ENCODE results near the gene DYNLT2B. TPM values are rescaled to one million over a fixed set of nuclear protein-coding genes. Genes with fewer than 3 reads are reported as not detected.
A peak's percentile ranks its signal among the peaks of the same experiment; 100 is the strongest.

DYNLT2B gene
- total RNA-seq, 2 donors from 2014 or later, result 4.0 to 7.6 TPM

DNA sequence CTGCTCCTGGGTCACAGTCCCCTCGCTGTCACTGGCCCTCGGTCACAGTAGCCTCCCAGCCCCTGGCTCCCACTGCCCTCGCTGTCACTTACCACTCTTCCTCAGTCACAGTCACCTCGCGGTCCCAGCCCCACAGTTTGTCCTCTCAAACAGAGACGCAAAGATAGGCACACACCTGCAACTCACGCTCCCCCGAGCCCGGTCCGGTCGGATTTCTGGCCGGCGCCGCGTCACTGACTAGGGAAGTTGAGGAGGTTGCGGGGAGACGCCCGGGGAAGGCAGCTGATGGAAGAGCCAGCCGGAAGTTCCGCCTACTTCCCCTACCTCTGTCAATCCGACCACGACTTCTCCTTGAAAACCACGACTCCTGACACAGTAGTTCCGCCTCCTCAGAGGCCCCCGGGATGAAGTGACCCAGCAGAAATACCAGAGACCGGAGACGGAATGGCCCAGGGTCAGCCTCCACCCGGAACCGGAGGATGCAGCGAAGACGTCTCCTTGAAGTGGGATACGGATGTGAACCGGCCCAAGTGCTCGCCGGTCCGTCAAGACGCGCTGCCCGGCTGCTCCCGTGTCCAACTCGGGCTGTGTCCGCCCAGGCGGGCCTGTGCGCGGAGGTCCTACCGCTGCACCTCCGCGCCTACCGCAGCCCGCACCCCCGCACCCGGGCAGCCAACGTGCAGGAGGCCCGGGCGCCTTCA lies 30.4 kb downstream of the DYNLT2B start, which contains the start of gene PCYT1A:
Gene PCYT1A, minus strand, starts transcription at position 287 of the 701 bp plus-strand sequence. CDS start 17,195 bp downstream, outside the sequence.
- intact Hi-C loops (cut with DNase I), result no loop called here
- TF ChIP-seq, protein P1, sequence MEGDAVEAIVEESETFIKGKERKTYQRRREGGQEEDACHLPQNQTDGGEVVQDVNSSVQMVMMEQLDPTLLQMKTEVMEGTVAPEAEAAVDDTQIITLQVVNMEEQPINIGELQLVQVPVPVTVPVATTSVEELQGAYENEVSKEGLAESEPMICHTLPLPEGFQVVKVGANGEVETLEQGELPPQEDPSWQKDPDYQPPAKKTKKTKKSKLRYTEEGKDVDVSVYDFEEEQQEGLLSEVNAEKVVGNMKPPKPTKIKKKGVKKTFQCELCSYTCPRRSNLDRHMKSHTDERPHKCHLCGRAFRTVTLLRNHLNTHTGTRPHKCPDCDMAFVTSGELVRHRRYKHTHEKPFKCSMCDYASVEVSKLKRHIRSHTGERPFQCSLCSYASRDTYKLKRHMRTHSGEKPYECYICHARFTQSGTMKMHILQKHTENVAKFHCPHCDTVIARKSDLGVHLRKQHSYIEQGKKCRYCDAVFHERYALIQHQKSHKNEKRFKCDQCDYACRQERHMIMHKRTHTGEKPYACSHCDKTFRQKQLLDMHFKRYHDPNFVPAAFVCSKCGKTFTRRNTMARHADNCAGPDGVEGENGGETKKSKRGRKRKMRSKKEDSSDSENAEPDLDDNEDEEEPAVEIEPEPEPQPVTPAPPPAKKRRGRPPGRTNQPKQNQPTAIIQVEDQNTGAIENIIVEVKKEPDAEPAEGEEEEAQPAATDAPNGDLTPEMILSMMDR (IDR thresholded peaks at IDR 0.05), result no peak
- H3K4me1 ChIP-seq, result peaks cover 6% of the 10 kb centered on the region
- no peaks in the 10 kb centered on the region for H3K9me3 ChIP-seq
- H3K4me3 ChIP-seq, result peak within 1 kb of the TSS; percentile 92
- H3K9ac ChIP-seq (ENCODE audit: low read depth in 2 of 2, low read length in 2 of 2), result peak within 1 kb of the TSS; percentile 96 to 100
- no peaks in the 10 kb centered on the region for H3K36me3 ChIP-seq
- DNase-seq, result peak; percentile 93
- no peaks in the 10 kb centered on the region for H3K27me3 ChIP-seq
- peak within 1 kb of the TSS; percentile 94 for H3K27ac ChIP-seq

DNA sequence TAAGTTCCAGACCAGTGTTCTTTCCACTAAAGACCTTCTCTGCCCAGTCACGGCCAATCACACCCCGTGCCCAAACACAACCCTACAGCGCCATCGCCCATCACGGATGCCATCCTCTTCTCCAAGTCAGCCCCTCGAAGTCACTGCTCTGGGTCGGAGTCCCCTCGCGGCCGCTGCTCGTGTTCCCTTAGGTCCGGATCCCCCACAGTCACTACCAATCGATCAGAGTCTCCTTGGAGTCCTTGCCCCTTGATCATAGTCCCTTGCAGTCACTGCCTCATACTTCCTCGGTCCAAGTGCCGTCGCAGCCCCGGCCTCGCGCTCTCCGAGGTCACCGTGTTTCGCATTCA lies 31.0 kb downstream of the DYNLT2B start:
- H3K4me1 ChIP-seq, result peaks cover 6% of the 10 kb centered on the region
- no peaks in the 10 kb centered on the region for H3K9me3 ChIP-seq
- peak overlapping the region; percentile 88 to 100 for H3K9ac ChIP-seq (ENCODE audit: low read depth in 2 of 2, low read length in 2 of 2)
- peak overlapping the region; percentile 94 for H3K27ac ChIP-seq
- intact Hi-C loops (cut with DNase I), result no loop called here
- TF ChIP-seq, protein P1 (IDR thresholded peaks at IDR 0.05), result no peak
- H3K36me3 ChIP-seq, result no peaks in the 10 kb centered on the region
- H3K4me3 ChIP-seq, result peak overlapping the region; percentile 92
- peak; percentile 53 for DNase-seq
- no peaks in the 10 kb centered on the region for H3K27me3 ChIP-seq

DNA sequence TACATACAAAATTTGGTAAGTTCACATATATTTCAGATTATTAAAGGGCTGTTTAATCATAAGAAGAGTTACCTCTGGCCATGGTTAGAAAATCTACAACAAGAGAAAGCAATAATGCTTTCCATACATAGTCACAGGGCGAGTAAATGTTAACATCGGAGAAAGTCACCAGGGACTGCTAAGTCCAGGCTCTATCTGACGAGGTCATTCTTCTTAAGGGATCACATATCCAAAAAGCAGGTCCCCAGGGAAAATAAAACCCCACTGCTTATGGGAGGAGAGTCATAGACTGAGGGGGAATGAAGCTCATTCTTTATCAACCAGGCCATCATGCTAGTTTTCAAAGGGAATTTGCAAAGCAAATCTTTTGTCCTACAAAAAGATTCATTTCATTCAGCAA lies 33.6 kb downstream of the DYNLT2B start:
- H3K27ac ChIP-seq, result no peak overlapping the region

DNA sequence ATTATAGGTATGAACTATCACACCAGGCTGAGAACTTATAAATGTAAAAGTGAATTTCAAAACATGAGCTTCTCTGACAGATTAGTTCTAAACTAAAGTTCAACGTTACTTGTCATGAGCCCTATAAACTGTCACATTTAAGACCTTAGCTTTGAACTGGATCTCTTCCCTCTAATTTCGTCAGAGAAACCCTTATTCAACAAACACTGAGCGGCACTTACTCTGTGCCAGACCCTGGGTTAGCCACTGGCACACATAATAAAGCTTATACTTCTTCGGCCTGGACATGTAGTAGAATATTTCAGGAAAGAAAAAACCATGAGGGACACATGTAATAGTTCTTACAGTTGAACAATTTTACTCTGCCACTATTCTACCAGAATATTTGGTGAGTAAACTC lies 36.1 kb downstream of the DYNLT2B start:
- Histone ChIP-seq H3K27me3 (no peaks in the 10 kb centered on the region), H3K36me3 (no peaks in the 10 kb centered on the region), H3K4me1 (peaks cover 15% of the 10 kb centered on the region), H3K4me3 (no peak overlapping the region), H3K9me3 (no peaks in the 10 kb centered on the region), H3K9ac (ENCODE audit: low read depth in 2 of 2, low read length in 2 of 2) (no peak overlapping the region), H3K27ac (no peak overlapping the region)
- TF ChIP-seq, protein P1 (IDR thresholded peaks at IDR 0.05), result no peak
- intact Hi-C loops (cut with DNase I), result no loop called here
- DNase-seq, result no peak

More for the DNA sequence above, 33.6 kb downstream of the DYNLT2B start:
- TF ChIP-seq, protein P1 (IDR thresholded peaks at IDR 0.05), result no peak
- H3K9ac ChIP-seq (ENCODE audit: low read depth in 2 of 2, low read length in 2 of 2), result no peak overlapping the region
- H3K36me3 ChIP-seq, result no peaks in the 10 kb centered on the region
- intact Hi-C loops (cut with DNase I), result no loop called here
- H3K9me3 ChIP-seq, result no peaks in the 10 kb centered on the region
- H3K4me1 ChIP-seq, result peaks cover 8% of the 10 kb centered on the region
- no peak overlapping the region for H3K4me3 ChIP-seq
- no peak for DNase-seq
- H3K27me3 ChIP-seq, result no peaks in the 10 kb centered on the region

DNA sequence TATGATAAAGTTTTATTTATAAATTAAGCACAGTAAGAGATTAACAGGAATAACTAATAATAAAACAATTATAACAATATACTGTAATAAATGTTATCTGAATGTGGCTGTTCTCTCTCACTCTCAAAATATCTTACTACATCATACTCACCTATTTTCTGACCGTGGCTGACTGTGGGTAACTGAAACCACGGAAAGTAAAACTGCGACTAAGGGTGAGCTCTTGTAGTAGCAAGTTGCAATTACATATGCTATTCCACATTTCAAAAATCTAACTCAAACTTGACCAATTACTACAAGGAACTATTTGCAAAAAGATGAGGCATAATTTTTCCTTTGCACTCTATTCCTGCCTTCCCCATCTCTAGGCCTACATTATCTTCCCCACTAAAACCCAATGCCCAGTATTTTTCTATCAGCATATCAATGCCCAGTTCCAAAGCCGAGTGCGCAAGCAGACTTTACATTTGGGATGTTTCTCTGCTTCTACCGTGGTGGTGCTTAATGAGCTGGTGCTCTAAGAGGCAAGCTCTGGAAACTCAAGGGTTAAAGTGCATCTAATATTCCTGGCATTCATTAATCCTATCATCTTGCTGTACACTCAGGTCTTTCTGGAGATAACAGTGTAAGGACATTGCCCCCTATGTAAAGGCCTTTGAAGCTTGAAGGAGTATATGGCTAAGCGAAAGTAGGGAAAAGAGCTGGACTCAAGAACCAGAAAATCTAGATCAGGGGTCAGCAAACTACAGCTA lies 37.2 kb downstream of the DYNLT2B start:
- intact Hi-C loops (cut with DNase I), result no loop called here
- Histone ChIP-seq H3K9me3 (no peaks in the 10 kb centered on the region), H3K9ac (ENCODE audit: low read depth in 2 of 2, low read length in 2 of 2) (no peak overlapping the region), H3K4me1 (peaks cover 9% of the 10 kb centered on the region), H3K36me3 (no peaks in the 10 kb centered on the region), H3K4me3 (no peak overlapping the region), H3K27me3 (no peaks in the 10 kb centered on the region), H3K27ac (peak overlapping the region; percentile 9)
- TF ChIP-seq, protein P1 (IDR thresholded peaks at IDR 0.05), result no peak
- no peak for DNase-seq
